HG03159 (cell line): Measurements from ENCODE around the gene RHBDF1.

Source experiments
- ATAC-seq: cut with Tn5 transposase; IDR thresholded peaks from one replicate; pipeline ENCODE4 v1.9.1; 2021; ENCODE audit warnings: mild to moderate bottlenecking, moderate library complexity; ENCODE audit not compliant: unreplicated experiment

Gene RHBDF1

GRCh38 chr16:72561-73548, at the start of gene RHBDF1:
TSS of gene RHBDF1 (minus strand) at chr16:72631. CDS start at chr16:65015, 7,616 bp downstream.
- no peak for ATAC-seq

- ATAC-seq, result no peak
Observed at GRCh38 chr16:120756-121155, 48.3 kb upstream of the RHBDF1 start.

GRCh38 chr16:119835-120491, 47.5 kb upstream of the RHBDF1 start:
- no peak for ATAC-seq

GRCh38 chr16:119295-119694, 46.9 kb upstream of the RHBDF1 start:
- no peak for ATAC-seq

DNA sequence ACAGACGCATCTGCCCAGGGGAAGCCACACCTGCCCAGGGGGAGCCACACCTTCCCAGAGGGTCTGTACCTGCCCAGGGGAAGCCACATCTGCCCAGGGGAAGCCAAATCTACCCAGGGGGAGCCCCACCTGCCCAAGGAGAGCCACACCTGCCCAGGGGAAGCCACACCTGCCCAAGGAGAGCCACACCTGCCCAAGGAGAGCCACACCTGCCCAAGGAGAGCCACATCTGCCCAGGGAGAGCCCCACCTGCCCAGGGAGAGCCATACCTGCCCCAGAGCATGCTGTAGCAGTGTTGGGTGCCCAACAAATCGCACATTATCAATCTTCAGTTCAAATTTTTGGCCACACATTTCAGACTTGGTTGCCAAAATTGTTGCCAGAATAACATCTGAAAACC, 46.4 kb upstream of the RHBDF1 start:
- ATAC-seq, result no peak

GRCh38 chr16:117379-118365, 45.2 kb upstream of the RHBDF1 start:
- no peak for ATAC-seq

DNA sequence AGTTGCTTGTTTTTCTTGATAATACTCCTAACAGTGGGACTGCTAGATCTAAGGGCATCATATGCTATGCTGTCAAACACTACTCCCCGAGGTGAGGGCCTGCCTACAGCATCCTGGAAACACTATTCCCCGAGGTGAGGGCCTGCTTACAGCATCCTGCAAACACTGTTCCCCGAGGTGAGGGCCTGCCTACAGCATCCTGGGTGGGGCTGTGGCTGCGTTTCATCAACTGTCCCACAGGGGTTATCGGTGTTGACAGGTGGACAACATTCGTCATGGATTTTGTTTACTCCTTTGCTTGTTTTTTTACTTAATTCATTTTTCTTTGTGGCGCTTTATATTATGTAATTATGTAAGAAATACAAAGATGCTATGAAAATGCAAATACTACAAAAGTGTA, 43.6 kb upstream of the RHBDF1 start:
- ATAC-seq, result no peak

GRCh38 chr16:114327-114726, 41.9 kb upstream of the RHBDF1 start:
- ATAC-seq, result no peak

- ATAC-seq, result no peak
Observed at GRCh38 chr16:112153-112840, 39.9 kb upstream of the RHBDF1 start.

DNA sequence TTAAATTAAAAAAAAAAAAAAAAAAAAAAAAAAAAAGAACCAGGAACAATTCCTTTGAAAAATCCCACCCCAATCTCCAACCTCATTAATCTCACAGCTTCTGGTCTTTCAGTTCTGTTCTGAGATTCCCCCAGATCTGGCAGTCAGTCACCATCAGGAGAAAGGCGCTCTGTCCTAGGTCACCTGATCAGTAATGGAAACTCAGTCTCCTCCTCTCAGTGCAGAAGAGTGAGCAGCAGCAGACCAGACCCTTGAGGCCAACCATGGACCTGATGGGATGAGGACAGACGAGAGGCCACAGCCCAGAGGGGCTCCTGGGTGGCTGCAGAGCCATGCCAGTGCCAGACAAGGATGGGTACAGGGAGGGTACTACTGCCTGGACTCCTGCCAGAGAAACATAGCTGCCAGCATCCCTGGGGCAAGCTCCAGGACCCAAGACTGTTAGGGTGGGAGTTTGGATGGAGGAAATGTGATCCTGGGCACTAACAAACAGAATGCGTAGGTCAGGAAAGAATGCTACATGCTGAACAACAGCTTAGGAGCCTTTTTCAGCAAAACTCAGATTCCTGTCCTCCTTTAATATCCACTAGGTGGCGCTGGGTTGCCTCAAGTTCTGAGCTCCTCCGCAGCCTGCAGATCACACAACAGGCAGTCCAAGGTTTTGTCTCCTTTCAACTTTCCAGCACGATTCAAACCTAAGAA, 34.3 kb upstream of the RHBDF1 start:
- no peak for ATAC-seq

DNA sequence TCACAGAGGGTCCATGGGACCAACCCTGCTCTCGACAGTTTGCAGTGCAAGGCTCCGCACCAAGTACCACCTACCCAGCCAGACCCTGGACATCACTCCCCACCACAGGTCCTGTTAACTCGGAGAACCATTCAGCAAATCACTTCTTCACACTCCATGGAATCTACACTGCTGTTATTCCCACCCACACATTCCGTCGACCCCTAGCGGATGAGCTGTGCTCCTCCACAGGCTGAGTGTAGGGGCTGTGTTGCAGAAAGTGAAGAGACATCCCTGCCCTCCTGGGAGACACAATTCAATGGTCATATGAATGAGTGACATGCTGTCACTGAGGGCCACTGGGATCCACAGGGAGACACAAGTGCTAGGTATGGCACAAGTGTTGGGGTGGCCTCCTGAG, 33.1 kb upstream of the RHBDF1 start:
- ATAC-seq, result no peak

DNA sequence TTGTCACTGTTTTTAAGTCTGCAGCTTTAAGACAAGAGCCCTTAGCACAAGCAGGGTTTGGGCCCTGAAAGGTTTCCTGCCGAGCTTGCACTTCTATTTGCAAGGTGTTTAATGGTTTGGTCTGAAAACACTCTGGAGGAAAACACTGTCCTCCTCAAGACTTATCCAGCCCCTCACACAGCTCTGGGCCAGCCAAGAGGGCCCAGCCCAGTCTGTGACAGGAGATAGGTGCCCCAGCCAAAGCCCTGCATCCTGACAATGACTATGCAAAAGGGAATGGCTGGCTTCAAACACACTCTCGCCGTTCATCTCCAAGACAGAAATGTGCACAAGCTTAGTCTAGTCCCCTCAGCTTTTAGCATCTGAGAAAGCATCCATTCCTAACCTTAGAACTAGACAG, 32.5 kb upstream of the RHBDF1 start:
- no peak for ATAC-seq

- ATAC-seq, result no peak
Observed at GRCh38 chr16:104355-104754, 31.9 kb upstream of the RHBDF1 start.

GRCh38 chr16:102060-102855, 29.8 kb upstream of the RHBDF1 start:
- ATAC-seq, result no peak

DNA sequence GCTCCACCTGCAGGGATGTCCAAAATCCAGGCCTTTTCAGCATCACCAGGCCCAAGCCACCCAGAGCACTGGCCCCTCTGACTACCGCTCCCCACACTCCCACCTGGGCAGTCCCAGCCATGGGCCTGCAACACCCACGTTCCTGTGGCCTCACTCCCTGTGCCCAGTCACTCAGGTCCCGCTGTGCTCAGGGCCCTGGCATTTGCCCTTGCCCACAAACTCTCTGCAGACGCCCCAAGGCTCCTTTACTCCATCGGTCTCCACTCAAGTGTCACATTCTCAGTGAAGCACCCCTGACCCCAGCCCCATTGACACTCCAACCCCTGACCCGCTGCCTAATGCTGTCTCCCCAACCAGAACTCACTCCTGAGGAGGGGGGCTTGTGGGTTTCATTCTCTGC, 29.2 kb upstream of the RHBDF1 start:
- no peak for ATAC-seq

DNA sequence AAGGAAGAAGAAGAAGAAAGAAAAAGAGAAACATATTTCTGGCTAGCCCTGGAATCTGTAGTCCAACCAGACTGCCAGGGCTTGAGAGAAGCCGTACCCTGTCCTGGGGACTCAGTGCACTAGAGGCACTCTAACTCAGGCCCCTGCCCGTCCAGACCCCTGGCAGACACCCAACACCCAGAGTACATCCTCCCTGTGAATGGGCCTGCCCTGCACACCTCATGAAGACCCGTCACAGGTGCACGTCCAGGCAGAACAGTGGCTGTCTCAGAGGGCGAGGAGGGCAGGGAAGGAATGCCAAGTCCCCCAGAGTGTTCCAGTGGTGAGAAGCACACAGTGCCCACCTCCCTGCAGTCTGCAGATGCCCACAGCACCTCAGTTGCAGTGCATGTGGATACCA, 28.6 kb upstream of the RHBDF1 start:
- ATAC-seq, result no peak

- no peak for ATAC-seq
Observed at GRCh38 chr16:97822-98221, 25.4 kb upstream of the RHBDF1 start.

DNA sequence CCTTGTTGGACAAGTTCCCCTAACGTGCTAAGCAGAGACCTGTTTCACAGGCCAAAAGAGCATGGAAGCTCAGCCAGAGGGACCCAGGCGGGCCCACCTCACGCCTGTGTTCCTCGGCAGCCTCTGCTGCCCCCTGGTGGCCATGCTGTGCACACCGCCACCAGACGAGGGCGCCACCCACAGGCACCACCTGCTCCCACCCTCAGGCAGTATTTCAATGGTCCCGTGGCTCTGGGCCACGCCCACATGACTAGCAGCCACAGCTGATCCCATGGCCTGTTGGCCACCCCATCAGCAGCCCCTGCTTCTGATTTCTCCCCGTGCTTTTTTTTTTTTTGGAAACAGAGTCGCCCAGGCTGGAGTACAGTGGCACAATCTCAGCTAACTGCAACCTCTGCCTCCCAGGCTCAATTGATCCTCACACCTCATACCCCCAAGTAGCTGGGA, 24.5 kb upstream of the RHBDF1 start:
- peak; percentile 74 for ATAC-seq

- no peak for ATAC-seq
Observed at GRCh38 chr16:94918-95265, 22.5 kb upstream of the RHBDF1 start.
